GM18858 (cell line): Measurements from ENCODE around the gene FLII.

ENCODE experiments used
- ATAC-seq: cut with Tn5 transposase; IDR thresholded peaks from one replicate; pipeline ENCODE4 v1.9.1; 2021; ENCODE audit not compliant: unreplicated experiment

The FLII gene

DNA sequence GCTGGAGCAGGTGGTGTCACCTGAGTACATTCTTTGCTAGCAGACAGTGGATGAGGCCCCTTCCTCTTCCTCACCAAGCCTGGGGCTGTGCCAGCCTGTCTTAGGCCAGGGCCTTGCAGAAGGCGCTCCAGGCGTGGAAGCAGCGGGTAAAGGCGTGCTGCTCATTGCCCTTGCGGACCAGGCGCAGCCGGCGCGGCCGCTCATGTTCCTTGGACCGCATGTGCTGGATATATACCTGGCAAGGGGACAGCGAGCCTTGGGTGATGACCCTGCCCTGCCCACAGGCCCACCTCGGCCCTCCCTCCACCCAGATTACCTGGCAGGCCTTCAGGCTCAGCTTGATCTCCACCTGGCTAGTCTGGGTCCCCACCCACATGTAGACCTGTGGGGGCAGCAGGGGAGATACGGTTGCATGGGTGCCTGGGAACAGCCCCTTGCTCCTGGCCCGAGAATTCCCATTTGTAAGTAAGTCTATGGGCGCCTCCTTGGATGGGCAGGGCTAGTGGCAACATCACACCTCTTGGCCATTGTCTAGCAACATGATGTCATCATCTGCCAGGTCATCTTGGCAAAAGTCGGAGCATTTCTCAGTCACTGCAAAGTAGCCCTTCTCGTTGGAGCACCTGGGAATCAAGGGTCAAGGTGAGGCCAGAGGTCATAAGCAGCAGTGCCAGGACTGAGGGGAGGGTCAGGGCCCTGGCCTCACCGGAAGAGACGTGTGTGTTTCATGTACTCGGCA, 13.3 kb downstream of the FLII start:
- no peak for ATAC-seq

DNA sequence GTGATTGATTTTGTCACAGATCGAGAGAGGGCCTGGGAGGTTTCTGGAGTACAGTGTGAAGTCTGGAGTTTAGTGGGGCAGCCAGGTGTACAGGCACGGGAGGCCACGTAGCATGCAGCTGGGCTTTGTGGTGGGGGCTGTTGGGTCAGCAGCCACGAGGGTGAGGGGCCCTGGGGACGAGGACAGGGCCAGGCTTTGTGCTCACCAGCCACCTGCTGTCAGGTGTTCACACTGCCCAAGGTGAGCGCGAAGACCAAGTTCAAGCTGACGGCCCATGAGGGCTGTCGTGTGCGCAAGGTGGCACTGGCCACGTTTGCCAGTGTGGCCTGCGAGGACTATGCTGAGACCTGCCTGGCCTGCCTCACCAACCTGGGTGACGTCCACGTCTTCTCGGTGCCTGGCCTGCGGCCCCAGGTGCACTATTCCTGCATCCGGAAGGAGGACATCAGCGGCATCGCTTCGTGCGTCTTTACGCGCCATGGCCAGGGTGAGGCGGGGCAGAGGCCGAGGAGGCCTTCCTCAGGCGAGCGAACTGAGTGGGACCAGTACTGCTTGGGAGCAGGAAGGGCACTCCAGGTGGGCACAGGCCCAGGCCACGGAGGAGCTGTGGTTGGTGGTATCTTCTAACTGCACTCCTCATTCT, 17.2 kb downstream of the FLII start:
- ATAC-seq: no peak

DNA sequence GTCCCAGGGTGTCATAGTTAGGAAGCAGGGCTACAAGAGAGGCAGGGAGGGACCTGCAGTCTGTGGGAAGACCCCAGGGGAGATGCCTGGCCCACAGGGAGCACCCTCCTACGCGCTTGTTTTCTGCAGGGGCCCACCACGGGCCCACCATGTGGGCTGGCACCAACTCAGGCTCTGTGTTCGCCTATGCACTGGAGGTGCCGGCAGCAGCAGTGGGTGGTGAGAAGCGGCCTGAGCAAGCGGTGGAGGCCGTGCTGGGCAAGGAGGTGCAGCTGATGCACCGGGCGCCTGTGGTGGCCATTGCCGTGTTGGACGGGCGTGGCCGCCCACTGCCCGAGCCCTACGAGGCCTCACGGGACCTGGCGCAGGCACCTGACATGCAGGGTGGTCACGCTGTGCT, 18.1 kb downstream of the FLII start:
- ATAC-seq: no peak

DNA sequence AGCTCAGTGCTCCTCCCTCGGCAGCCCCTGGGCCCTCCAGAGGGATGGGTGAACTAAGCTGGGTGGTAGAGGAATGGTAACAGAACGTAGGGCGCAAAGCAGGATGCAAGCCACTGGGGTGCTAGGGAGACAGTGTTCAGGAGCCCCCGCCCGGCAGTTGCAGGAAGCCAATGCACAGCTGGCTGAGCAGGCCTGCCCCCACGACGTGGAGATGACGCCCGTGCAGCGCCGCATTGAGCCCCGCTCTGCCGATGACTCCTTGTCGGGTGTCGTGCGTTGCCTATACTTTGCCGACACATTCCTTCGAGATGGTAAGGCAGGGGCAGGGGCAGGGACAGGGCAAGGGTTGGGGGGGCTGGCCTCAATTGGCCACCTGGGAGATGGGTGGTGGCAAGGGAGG, 20.2 kb downstream of the FLII start:
- no peak for ATAC-seq

DNA sequence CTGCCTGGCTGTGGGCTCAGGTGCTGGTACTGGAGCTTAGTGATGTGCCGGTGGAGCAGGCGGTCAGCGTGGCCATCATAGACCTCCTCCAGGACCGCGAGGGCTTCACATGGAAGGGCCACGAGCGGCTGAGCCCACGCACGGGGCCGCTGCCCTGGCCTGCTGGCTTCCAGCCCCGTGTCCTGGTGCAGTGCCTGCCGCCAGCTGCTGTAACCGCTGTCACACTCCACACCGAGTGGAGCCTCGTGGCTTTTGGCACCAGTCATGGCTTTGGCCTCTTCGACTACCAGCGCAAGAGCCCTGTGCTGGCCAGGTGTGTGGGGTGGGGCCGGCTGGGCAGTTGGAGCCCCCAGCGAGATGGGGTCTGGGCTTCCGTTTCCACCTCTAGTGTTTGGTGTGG, 21.1 kb downstream of the FLII start:
- ATAC-seq: no peak

DNA sequence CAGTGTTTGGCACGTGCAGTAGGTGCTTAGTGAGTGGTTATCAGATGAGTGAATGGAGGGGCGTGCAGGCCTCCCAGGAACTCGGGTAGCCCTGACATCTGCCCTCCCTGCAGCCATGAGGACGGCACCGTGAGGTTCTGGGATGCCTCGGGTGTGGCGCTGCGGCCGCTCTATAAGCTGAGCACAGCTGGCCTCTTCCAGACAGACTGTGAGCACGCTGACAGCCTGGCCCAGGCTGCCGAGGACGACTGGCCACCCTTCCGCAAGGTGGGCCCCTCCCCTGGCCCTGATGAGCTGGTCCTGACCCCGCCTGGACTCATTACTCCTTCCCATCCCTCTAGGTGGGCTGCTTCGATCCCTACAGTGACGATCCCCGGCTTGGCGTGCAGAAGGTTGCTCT, 22.0 kb downstream of the FLII start:
- ATAC-seq: no peak

DNA sequence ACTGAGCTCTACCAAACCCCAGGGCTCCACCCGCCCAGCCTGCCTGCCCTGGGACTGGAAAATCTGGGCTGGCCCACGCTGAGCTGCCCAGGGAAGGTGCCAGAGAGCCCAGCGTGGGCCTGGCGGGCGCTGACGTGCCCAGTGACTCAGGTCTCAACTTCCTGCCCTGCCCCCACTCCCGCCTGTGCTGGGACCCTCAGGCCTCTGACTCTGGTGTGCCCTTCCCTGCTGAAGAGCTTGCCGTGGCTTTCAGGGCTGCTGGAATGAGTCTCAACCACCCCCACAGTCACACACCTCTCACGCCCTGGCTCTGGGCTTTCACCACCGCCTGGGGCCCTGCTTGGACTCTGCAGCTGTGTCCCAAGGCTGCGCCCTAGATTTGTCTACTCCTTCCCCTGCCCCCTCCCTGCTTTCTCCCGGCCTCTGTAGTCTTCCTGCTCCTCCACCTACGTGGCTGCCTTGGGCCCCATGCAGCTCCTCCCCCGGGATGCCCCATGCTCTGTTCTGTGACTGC, 22.7 kb downstream of the FLII start:
- ATAC-seq: no peak

DNA sequence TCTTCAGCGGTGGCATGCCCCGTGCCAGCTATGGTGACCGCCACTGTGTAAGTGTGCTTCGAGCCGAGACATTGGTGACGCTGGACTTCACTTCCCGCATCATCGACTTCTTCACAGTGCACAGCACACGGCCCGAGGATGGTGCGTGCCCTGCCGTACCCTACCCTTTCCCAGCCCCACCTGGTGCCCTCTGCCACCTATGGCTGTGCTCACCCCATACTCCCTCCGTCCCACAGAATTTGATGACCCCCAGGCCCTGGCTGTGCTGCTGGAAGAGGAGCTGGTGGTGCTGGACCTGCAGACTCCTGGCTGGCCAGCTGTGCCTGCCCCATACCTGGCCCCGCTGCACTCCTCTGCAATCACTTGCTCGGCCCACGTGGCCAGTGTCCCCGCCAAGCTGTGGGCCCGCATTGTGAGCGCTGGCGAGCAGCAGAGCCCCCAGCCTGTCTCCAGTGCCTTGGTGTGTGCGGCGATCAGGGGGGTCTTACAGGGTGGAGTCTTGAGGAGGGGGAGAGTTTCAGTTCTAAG, 23.6 kb downstream of the FLII start:
- no peak for ATAC-seq

DNA sequence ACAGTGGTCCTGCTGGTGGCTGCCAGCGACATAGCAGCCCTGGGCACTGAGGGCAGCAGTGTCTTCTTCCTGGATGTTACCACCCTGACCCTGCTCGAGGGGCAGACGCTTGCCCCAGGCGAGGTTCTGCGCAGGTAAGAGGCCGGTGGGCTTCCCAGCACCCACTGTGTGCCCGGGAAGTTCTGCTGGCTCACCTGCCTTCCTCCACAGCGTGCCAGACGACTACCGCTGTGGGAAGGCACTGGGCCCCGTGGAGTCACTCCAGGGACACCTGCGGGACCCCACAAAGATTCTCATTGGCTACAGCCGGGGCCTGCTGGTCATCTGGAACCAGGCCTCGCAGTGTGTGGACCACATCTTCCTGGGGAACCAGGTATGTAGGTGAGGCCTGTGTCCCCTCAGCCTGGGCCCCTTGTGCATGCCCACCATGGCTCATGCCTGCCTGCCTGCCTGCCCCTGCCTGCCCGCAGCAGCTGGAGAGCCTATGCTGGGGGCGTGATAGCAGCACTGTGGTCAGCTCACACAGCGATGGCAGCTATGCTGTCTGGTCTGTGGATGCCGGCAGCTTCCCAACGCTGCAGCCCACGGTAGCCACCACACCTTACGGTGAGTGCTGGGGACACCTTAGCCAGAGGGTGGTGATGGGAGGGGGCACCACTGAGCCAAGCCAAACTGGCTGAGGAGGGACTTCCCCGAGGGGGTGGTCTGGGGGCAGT, 24.6 kb downstream of the FLII start:
- no peak for ATAC-seq

DNA sequence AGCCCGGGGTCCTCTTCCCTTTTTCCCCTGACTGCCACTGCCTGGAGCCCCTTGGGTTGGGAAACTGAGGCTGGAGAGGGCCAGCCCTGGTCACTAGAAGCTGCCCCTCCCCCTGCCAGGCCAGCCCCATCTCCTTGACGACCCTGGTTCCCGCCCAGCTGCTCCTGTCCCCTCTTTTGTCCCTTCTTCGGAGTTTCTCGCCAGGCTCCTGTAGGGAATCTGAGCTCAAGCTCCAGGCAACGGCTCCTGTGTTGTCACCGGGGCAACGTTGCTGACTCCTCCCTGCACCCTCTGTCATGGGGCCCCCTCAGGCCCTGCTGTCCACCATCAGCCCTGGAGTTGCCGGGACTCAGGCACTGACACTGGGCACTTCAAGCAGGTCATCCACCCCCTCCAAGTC, 27.4 kb downstream of the FLII start:
- ATAC-seq: no peak

DNA sequence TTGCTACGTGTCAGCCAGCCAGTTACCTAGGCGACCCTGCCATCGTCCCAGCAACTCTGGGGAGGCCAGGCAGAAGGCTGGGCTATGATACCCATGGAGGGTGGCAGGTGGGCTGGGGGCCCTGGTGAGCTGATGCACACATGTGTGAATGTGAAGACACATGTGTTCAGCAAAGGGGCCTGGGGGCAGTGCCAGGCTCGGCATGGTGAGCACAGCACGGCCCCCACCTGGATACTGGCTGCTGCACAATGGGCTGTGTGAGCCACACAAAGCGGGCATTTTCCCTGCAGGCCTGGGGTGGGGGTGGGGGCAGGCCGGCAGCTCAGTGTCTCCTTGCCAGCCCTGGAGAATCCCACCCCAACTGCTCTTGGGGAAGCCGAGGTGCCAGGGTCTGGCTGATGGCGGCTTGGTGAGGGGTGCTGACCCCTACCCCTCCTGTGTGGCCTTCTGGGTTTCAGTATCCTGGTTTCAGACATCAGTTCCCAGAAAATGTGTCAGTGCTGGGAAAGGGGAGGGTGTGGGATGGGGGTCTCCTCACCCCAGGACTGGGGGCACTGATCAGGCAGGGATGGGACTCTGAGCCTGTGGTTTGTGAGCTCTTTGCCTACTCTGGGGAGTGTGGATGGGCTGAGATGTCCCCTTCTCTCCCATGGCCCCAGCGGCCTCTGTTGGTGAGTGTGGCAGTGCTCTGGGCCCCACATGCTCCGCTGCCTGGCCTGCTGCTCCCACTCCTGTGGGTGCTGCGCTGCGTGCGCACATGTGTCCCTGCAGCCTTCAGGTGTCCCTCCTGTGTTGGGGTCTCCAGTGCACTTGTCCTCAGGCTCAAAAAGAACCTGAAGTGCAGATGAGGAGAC, 28.0 kb downstream of the FLII start:
- ATAC-seq: no peak

DNA sequence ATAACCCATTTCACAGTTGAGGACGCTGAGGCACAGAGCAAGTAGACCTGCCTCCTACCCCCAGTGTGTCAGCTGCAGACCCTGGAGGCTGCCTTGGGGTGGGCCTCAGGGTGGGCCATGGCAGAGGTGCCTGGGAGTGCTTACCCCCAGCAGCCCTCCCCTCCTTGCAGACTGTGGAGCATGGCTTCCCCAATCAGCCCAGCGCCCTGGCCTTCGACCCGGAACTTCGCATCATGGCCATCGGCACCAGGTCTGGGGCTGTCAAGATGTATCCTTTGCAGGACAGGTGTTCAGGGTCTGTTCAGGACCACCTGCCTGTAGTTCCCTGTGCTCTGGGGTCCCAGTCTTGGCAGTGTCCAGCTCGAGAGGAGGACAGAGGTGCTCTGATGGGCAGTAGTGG, 28.8 kb downstream of the FLII start:
- no peak for ATAC-seq

DNA sequence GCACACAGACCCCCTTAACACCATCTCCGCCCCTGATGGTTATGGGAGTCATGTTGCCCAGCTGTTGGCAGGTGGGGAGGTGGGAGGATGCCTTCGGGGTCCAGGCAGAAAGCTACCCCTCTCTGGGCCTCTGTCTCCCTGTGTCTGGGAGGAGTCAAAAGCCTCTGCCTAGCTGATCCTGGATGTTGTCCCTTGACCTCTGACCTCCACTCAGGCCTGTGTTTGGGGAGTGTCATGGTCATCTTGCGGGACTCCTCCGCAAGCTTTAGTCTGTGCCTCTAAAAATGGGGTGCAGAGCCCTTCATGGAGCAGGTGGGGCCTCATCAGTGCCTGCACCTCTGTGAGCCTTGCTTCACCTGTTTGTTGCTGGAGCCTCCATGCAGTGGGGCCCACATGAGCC, 29.3 kb downstream of the FLII start:
- no peak for ATAC-seq

DNA sequence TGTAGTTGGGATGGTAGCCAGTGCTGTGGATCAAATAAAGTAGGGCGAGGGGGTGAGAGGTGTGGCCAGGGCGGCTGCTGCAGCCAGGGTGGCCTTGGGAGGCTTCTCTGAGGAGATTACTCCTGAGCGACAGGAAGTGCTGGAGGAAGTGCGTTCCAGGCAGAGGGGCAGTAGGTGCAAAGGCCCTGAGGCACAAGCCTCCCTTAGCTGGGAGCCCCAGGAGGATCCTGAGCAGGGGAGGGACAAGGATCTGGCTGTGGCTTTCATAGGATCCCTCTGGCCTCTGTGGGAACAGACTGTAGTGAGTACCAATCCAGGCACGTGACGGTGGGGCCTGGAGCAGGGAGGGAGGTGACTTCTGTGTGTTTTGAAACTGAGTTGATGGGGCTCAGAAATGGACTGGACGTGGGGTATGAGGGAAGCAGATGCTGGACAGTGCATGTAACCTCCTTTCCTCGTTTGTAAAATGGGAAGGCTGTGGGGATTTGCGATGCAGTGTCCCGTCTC, 30.3 kb downstream of the FLII start:
- no peak for ATAC-seq

DNA sequence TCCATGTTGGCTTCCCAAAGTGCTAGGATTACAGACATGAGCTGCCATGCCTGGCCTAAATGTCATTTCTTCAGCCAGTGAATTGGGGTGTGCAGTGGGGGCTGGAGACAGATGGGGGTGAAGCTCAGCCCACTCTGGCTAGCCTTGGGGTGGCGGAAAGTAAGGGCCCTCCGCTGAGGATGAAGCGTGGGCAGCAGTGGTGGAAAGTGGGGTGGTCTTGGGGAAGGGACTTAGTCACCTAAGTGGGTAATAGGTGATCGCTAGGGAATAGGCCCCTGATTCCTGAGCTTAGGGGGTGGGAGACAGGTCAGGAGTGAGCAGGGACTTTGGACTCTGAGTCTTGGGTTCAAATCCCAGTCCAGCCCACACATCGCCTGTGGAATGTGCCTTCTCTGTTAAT, 30.9 kb downstream of the FLII start:
- ATAC-seq: no peak

DNA sequence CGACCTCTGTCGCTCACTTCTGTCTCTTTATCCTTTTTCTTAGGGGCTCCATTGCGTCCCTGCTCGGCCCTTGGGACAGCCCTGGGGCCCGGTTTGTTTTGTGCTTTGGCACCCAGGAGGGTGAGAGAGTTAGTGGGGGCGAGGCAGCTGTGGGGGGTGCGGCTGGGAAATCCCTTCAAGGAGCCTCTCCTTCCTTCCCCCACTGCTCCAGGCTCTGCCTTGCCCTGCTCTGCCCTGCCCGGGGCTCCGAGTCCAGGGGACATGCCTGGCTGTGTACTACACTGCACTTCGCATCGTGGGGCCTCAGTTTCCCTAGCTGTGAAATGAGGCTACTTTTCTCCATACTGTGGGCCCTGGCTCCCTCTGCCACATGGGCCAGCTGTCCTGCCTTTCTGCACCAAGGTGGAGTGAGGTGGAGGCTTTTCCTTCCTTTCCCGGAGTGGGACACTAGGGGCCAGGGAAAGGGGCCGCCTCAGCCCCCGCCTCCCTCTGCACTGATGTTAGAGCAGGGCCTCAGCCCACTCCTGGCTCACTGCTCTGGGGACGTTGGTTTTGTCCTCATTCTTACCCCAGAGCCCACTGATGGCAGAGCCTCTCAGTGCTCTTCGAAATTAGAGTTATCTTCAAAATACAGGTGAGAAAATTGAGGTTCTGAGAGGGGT, 32.1 kb downstream of the FLII start:
- ATAC-seq: no peak

DNA sequence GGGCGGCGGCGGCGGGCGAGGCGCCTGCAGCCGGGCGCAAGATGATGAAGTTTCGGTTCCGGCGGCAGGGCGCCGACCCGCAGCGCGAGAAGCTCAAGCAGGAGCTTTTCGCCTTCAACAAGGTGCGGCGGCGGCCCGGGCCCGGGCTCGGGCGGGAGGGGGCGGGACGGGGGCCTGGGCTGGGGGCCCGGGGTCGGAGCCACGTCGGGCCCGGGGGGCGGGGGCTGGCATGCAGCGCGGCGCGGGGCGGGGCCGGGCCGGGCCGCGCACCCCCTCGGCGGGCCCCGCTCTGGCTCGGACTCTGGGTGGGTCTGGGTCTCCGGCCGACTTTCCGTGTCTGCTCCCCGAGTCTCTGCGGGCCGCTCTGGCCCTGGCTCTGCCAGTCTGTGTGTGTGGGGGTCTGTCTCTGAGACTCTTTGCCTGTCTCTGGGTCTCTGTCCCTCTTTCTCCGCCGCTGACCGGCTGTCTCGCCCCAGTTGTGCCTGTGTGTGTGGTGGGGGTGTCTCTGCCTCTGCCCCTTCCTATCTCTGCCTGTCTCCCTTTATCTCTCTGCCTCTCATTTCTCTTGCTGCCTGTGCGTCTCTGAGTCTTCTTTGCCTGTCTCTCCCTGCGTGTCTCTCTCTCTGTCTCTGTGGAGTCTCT, 32.8 kb downstream of the FLII start:
- ATAC-seq: no peak

DNA sequence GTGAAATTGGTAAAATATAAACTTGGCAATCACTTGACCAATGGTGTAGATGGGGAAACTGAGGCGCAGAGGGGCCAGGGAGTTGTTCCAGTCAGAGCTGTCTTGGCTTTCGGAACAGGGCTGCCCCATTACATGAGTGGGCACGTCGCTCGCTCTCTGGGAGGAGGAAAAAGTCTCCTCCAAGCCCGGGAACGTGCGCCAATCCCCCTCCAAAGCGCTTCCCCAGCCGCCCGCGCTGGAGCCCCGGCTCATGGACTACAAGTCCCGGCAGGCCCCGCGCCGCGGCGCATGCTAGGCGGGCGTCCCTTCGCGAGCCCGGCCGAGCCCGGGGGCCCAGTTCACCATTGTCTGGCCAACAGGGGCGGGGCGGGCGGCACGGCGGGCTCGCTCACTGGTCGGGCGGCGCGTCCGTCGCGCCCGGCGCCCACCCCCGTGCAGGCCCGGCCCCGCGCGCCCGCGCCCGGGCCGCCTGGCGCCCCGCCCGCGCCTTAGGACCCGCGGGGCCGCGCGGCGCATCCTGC, 33.4 kb downstream of the FLII start, which contains the start of gene LLGL1:
Gene LLGL1 (plus strand): TSS at position 515 of the 521 bp plus-strand sequence. CDS start 48 bp downstream, outside the sequence.
- peak; percentile 87 for ATAC-seq

DNA sequence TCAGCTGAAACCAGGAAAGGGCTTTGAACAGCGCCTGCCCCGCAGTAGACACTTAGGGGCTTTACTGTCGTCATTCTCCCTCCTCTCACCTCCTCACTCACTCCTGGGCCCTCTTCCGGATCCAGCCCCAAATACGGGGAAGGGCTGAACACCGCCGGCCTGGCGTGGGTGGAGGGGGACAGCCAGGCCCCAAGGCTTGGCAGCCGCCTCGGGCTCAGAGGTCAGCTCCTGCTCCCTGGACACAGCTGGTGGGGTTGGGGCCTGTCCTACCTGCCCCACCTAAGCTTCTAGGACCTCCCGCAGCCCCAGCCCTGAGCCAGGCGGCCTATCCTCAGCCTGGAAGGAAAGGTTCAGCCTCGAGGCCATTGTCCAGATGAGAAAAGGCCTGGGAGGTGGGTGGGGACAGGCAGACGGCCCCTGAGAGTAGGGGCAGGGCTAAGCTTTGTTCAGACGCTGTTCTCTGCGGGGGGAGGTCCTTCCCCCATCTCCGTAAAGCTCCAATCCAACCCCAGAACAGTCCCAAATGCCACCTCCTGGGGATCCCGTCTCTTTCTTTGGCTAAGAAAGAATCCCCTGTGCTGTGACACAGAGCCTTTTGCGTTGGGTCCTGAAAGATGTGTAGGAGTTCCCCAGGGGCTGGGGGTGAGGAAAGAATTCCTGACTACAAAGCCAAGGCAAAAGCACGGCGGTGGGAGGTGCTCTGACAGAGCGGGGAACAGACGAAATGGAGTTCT, 34.0 kb downstream of the FLII start:
- no peak for ATAC-seq
